Activated T-helper 1 cell treated with anti-CD3 and anti-CD28 coated beads, Interleukin-12 subunit alpha, Interleukin-12 subunit beta, Interleukin-2, Interleukin-4 antibody, amounts not matched to agents 30 ng/mL and 10 ng/mL and 1 ng/mL, durations not matched to agents 14 hours and 24 hours and 36 hours (primary cell): Measurements from ENCODE around the gene CCDC83. TPM values are rescaled to one million over a fixed set of nuclear protein-coding genes. Genes with fewer than 3 reads are reported as not detected.
"Not testable (repeated sequence)": the region's sequence is repeated elsewhere in the genome, so short reads cannot be mapped to it uniquely, and the experiment has no call there.

Experiments
- DNase-seq: peaks from one replicate; pipeline ENCODE4 v3.0.0; 2021; ENCODE audit warnings: low spot score
- H3K27ac Mint-ChIP-seq: one replicate; pipeline ENCODE4 v1.8.0; 2021; ENCODE audit warnings: mild to moderate bottlenecking, mixed read lengths
- H3K27me3 Mint-ChIP-seq: one replicate; pipeline ENCODE4 v1.8.0; 2022; ENCODE audit warnings: mild to moderate bottlenecking, moderate library complexity, mixed read lengths; ENCODE audit not compliant: insufficient read depth
- H3K36me3 Mint-ChIP-seq: one replicate; pipeline ENCODE4 v1.8.0; 2021; ENCODE audit warnings: low read depth, mixed read lengths
- H3K4me1 Mint-ChIP-seq: one replicate; pipeline ENCODE4 v1.8.0; 2021; ENCODE audit warnings: low read depth, mixed read lengths
- H3K4me3 Mint-ChIP-seq: one replicate; pipeline ENCODE4 v1.8.0; 2021; ENCODE audit warnings: mild to moderate bottlenecking, moderate library complexity, mixed read lengths
- H3K9me3 Mint-ChIP-seq: one replicate; pipeline ENCODE4 v1.8.0; 2021; ENCODE audit warnings: mixed read lengths
- intact Hi-C: fragments of 100-400 bp; cut with micrococcal nuclease; formaldehyde crosslinking; loops from one replicate; pipeline ENCODE4 v1.15.1; 2024
- total RNA-seq: library from RNA; stranded (reverse); gene quantifications from 2 replicates; pipeline ENCODE4 v1.2.3, GENCODE V29; 2022

CCDC83 gene
- total RNA-seq, 1 donor from 2014 or later, result not detected

- no peak overlapping the region for H3K4me3 Mint-ChIP-seq
- intact Hi-C loops, result no loop called here
- DNase-seq, result no peak
- peaks cover 12% of the 10 kb centered on the region for H3K36me3 Mint-ChIP-seq
- H3K9me3 Mint-ChIP-seq, result peaks cover 15% of the 10 kb centered on the region
- H3K4me1 Mint-ChIP-seq, result peaks cover 17% of the 10 kb centered on the region
- no peak overlapping the region for H3K27ac Mint-ChIP-seq
- no peaks in the 10 kb centered on the region for H3K27me3 Mint-ChIP-seq
Observed at GRCh38 chr11:85844439-85845123, 10.6 kb upstream of the CCDC83 start.

DNA sequence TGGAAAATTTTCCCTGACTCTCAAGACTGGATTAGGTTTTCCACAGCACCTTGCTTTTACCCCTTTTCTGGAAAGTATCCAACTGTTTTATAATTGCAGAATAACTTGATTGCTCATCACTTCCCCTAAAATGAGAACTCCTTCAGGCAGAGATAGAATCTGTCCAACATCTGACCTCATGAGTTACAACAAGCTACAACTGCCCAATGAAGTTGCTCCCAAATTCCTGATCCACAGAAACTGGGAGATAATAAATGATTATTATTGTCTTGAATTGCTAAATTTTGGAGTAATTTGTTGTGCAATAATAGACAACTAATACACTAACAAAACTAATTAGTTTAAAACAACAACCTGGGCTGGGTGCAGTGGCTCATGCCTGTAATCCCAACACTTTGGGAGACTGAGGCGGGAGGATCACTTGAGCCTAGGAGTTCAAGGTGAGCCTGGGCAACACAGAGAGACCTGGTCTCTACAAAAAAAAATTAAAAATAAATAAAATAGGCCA is 10.0 kb upstream of the CCDC83 start:
- Mint-ChIP-seq H3K36me3 (peaks cover 13% of the 10 kb centered on the region), H3K27me3 (no peaks in the 10 kb centered on the region), H3K27ac (no peak overlapping the region), H3K9me3 (peaks cover 18% of the 10 kb centered on the region), H3K4me3 (no peak overlapping the region), H3K4me1 (peaks cover 17% of the 10 kb centered on the region)
- intact Hi-C loops, result no loop called here
- no peak for DNase-seq

- Mint-ChIP-seq H3K9me3 (peaks cover 27% of the 10 kb centered on the region), H3K36me3 (peaks cover 17% of the 10 kb centered on the region), H3K4me1 (peaks cover 15% of the 10 kb centered on the region), H3K27me3 (no peaks in the 10 kb centered on the region), H3K27ac (no peak overlapping the region), H3K4me3 (no peak overlapping the region)
- DNase-seq, result no peak
- intact Hi-C loops, result no loop called here
Observed at GRCh38 chr11:85847436-85847835, 7.7 kb upstream of the CCDC83 start.

- Mint-ChIP-seq H3K27ac (no peak overlapping the region), H3K9me3 (peaks cover 27% of the 10 kb centered on the region), H3K4me3 (no peak overlapping the region), H3K36me3 (peaks cover 16% of the 10 kb centered on the region), H3K27me3 (no peaks in the 10 kb centered on the region), H3K4me1 (peaks cover 15% of the 10 kb centered on the region)
- intact Hi-C loops, result no loop called here
- DNase-seq, result no peak
Observed at GRCh38 chr11:85848006-85848405, 7.2 kb upstream of the CCDC83 start.

- peaks cover 16% of the 10 kb centered on the region for H3K36me3 Mint-ChIP-seq
Observed at GRCh38 chr11:85848556-85848955, 6.6 kb upstream of the CCDC83 start.

DNA sequence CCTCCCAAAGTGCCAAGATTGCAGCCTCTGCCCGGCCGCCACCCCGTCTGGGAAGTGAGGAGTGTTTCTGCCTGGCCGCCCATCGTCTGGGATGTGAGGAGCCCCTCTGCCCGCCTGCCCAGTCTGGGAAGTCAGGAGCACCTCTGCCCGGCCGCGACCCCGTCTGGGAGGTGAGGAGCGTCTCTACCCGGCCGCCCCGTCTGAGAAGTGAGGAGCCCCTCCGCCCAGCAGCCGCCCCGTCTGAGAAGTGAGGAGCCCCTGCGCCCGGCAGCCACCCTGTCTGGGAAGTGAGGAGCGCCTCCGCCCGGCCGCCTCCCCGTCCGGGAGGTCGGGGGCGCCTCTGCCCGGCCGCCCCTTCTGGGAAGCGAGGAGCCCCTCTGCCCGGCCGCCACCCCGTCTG is 2.4 kb upstream of the CCDC83 start:
- H3K27ac Mint-ChIP-seq, DNase-seq, H3K27me3 Mint-ChIP-seq, H3K4me3 Mint-ChIP-seq: not testable (repeated sequence)
- Mint-ChIP-seq H3K9me3 (peaks cover 16% of the 10 kb centered on the region), H3K4me1 (peaks cover 18% of the 10 kb centered on the region), H3K36me3 (peaks cover 11% of the 10 kb centered on the region)
- intact Hi-C loops, result loop anchor here (5.0 kb wide), 1 partner anchor 950 kb away; the partner anchor contains the start of gene PRSS23

More at GRCh38 chr11:85848556-85848955, 6.6 kb upstream of the CCDC83 start:
- Mint-ChIP-seq H3K4me1 (peaks cover 15% of the 10 kb centered on the region), H3K27ac (no peak overlapping the region), H3K4me3 (no peak overlapping the region), H3K9me3 (peaks cover 27% of the 10 kb centered on the region), H3K27me3 (no peaks in the 10 kb centered on the region)
- intact Hi-C loops, result no loop called here
- DNase-seq, result no peak

- DNase-seq, H3K27me3 Mint-ChIP-seq, H3K4me3 Mint-ChIP-seq, H3K27ac Mint-ChIP-seq: not testable (repeated sequence)
- H3K9me3 Mint-ChIP-seq, result peaks cover 15% of the 10 kb centered on the region
- peaks cover 10% of the 10 kb centered on the region for H3K36me3 Mint-ChIP-seq
- intact Hi-C loops, result loop anchor here (5.0 kb wide), 1 partner anchor 949 kb away; the partner anchor contains the start of gene PRSS23
- H3K4me1 Mint-ChIP-seq, result peaks cover 18% of the 10 kb centered on the region
Observed at GRCh38 chr11:85853541-85853940, 1.6 kb upstream of the CCDC83 start.

- Mint-ChIP-seq H3K4me1 (peaks cover 18% of the 10 kb centered on the region), H3K36me3 (peaks cover 8% of the 10 kb centered on the region), H3K4me3 (peak overlapping the region; percentile 84), H3K9me3 (peaks cover 12% of the 10 kb centered on the region), H3K27ac (peak overlapping the region; percentile 83), H3K27me3 (peaks cover 2% of the 10 kb centered on the region)
- no peak for DNase-seq
- intact Hi-C loops, result loop anchor here (1.0 to 5.0 kb wide), 13 partner anchors 26 to 948 kb away; partner anchors contain the start of genes CREBZF, EED, HIKESHI and PRSS23
Observed at GRCh38 chr11:85854212-85854556, 999 bp upstream of the CCDC83 start.

- peak overlapping the region; percentile 84 for H3K4me3 Mint-ChIP-seq
- peaks cover 8% of the 10 kb centered on the region for H3K36me3 Mint-ChIP-seq
- intact Hi-C loops, result loop anchor here (1.0 to 5.0 kb wide), 19 partner anchors 26 to 1065 kb away; partner anchors contain the start of genes CREBZF, EED, HIKESHI and PRSS23
- peaks cover 18% of the 10 kb centered on the region for H3K4me1 Mint-ChIP-seq
- peak; percentile 88 for DNase-seq
- H3K9me3 Mint-ChIP-seq, result peaks cover 12% of the 10 kb centered on the region
- H3K27ac Mint-ChIP-seq, result peak overlapping the region; percentile 83
- peaks cover 5% of the 10 kb centered on the region for H3K27me3 Mint-ChIP-seq
Observed at GRCh38 chr11:85854557-85855340, 434 bp upstream of the CCDC83 start.

GRCh38 chr11:85857098-85857497 is 1.9 kb downstream of the CCDC83 start:
- Mint-ChIP-seq H3K4me1 (peaks cover 12% of the 10 kb centered on the region), H3K27me3 (peaks cover 8% of the 10 kb centered on the region), H3K4me3 (no peak overlapping the region), H3K27ac (no peak overlapping the region), H3K36me3 (peaks cover 2% of the 10 kb centered on the region), H3K9me3 (no peaks in the 10 kb centered on the region)
- intact Hi-C loops, result loop anchor here (5.0 kb wide), 2 partner anchors 185 to 345 kb away; no protein-coding TSS in a partner anchor
- DNase-seq, result no peak

GRCh38 chr11:85859541-85859940 is 4.4 kb downstream of the CCDC83 start:
- not testable (repeated sequence) for H3K9me3 Mint-ChIP-seq
- intact Hi-C loops, result loop anchor here (5.0 kb wide), 2 partner anchors 183 to 343 kb away; no protein-coding TSS in a partner anchor

DNA sequence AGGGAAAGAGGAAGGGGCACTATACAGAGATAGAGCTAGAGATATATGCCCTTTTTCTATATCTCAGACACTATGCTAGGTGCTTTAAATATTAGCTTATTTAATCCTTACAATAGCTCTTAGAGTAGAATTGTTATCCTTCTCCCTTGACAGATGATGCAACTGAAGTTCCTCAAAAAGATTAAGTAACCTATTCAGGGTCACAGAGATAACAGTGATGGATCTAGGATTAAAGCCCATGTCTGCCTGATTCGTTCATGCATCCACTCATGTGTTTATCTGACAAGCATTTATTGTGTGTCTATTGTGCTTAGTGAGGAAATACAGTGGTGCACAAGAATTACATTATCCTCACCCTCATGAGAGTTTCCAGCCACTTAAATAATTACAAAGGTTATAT is 8.7 kb downstream of the CCDC83 start:
- DNase-seq, result no peak
- Mint-ChIP-seq H3K27ac (no peak overlapping the region), H3K36me3 (no peaks in the 10 kb centered on the region)

More at GRCh38 chr11:85859541-85859940, 4.4 kb downstream of the CCDC83 start:
- not testable (repeated sequence) for H3K4me1 Mint-ChIP-seq, H3K27ac Mint-ChIP-seq, H3K36me3 Mint-ChIP-seq, H3K27me3 Mint-ChIP-seq, H3K4me3 Mint-ChIP-seq, DNase-seq

More for the DNA sequence above, 8.7 kb downstream of the CCDC83 start:
- no peaks in the 10 kb centered on the region for H3K9me3 Mint-ChIP-seq
- H3K27me3 Mint-ChIP-seq, result peaks cover 13% of the 10 kb centered on the region
- no peaks in the 10 kb centered on the region for H3K4me1 Mint-ChIP-seq
- intact Hi-C loops, result no loop called here
- H3K4me3 Mint-ChIP-seq, result no peak overlapping the region
